HepG2 (cell line): ENCODE results near the gene FASTKD2. TPM values are rescaled to one million over a fixed set of nuclear protein-coding genes. Genes with fewer than 3 reads are reported as not detected.

Experiments used
- ATAC-seq: fragments of 200-7000 bp; cut with Tn5 transposase; 3 replicates; pipeline ENCODE4 v1.9.1; 2020; ENCODE audit warnings: mild to moderate bottlenecking, moderate library complexity
- Bru-seq: library from RNA; stranded (reverse); fragments of 400-500 nt; gene quantifications from one replicate; lab custom pipeline; 2021; lab: Mats Ljungman, UMichigan
- BruChase-seq, 2 experiments: library from RNA; stranded (reverse); fragments of 400-500 nt; gene quantifications; one replicate each; lab custom pipeline; 2021; lab: Mats Ljungman, UMichigan
- BruUV-seq: library from RNA; stranded (reverse); fragments of 400-500 nt; replicated peaks from 2 replicates; lab custom pipeline; 2021; lab: Mats Ljungman, UMichigan
- CTCF ChIA-PET: fragments of 300-600 bp; formaldehyde crosslinking; extraction: SDS; loops from one replicate; lab custom pipeline; 2021; ENCODE audit warnings: low total read pairs, inconsistent platforms, low intra/inter-chr PET ratio; lab: Yijun Ruan, JAX
- POLR2A ChIA-PET: fragments of 350-600 bp; sonication (Branson Sonifier 250); formaldehyde crosslinking; loops from one replicate; lab custom pipeline; 2020; ENCODE audit warnings: antibody characterized with exemption, inconsistent platforms; lab: Yijun Ruan, JAX
- DNase-seq: peaks from one replicate; pipeline ENCODE4 v3.0.0-alpha.2; 2015; ENCODE audit warnings: low spot score
- FAIRE-seq: peaks from 3 replicates; lab custom pipeline; 2011; peaks lifted over from hg19 to GRCh38; lab: Jason Lieb, UNC
- H2AFZ ChIP-seq: one replicate; pipeline ENCODE4 v1.6.1; 2011; ENCODE audit warnings: low read length, inconsistent platforms
- H3K27ac ChIP-seq: fragments of 300-600 bp; 3 replicates; pipeline ENCODE4 v1.8.0; 2011; ENCODE audit warnings: mixed run types, mild to moderate bottlenecking, mixed read lengths, low read length, inconsistent platforms; ENCODE audit not compliant: insufficient read depth; ENCODE audit errors: extremely low read length
- H3K27me3 ChIP-seq, 2 experiments: fragments of 200-600 bp in 1 of 2; 2 replicates in 1 of 2; 3 replicates in 1 of 2; pipeline versions ENCODE4 v1.6.0 to v1.8.0; 2011; ENCODE audit warnings: low read length in 2 of 2, mild to moderate bottlenecking in 2 of 2, moderate library complexity in 2 of 2, inconsistent platforms in 1 of 2; ENCODE audit not compliant: insufficient read depth in 2 of 2, control insufficient read depth in 1 of 2
- H3K36me3 ChIP-seq, 2 experiments: fragments of 200-600 bp in 1 of 2; replicated peaks in 1 of 2; 2 replicates in 1 of 2; 3 replicates in 1 of 2; pipeline versions ENCODE4 v1.5.1 to v1.8.0; 2011; ENCODE audit warnings: low read length in 2 of 2, inconsistent platforms in 1 of 2; ENCODE audit not compliant: insufficient read depth in 2 of 2, control insufficient read depth in 1 of 2
- H3K4me1 ChIP-seq: 2 replicates; pipeline ENCODE4 v1.5.1; 2012; ENCODE audit warnings: low read length, inconsistent platforms; ENCODE audit not compliant: insufficient read depth
- H3K4me2 ChIP-seq: 2 replicates; pipeline ENCODE4 v1.6.0; 2011; ENCODE audit warnings: low read depth, low read length, inconsistent platforms
- H3K4me3 ChIP-seq, 3 experiments: fragments of 200-600 bp in 1 of 3; sonication (generic), shearing (Covaris generic) in 1 of 3; replicated peaks in 1 of 3; 2 replicates each; pipeline ENCODE4 v1.5.1; 2011 to 2016; ENCODE audit warnings: low read length in 3 of 3, inconsistent platforms in 2 of 3, low read depth in 2 of 3, mild to moderate bottlenecking in 2 of 3, control low read depth in 1 of 3, mixed read lengths in 1 of 3; ENCODE audit not compliant: insufficient read depth in 1 of 3
- H3K79me2 ChIP-seq: one replicate; pipeline ENCODE4 v1.6.1; 2011; ENCODE audit warnings: low read length, inconsistent platforms; ENCODE audit not compliant: insufficient read depth
- H3K9ac ChIP-seq: 2 replicates; pipeline ENCODE4 v1.6.0; 2011; ENCODE audit warnings: mild to moderate bottlenecking, low read depth, low read length, inconsistent platforms; ENCODE audit not compliant: insufficient read depth
- H3K9me3 ChIP-seq: 2 replicates; pipeline ENCODE4 v1.5.1; 2012; ENCODE audit warnings: mild to moderate bottlenecking, low read length
- H4K20me1 ChIP-seq: 2 replicates; pipeline ENCODE4 v1.6.0; 2011; ENCODE audit warnings: inconsistent platforms, mild to moderate bottlenecking, low read length, moderate library complexity; ENCODE audit not compliant: insufficient read depth
- ESRRA ChIP-seq: sonication (generic); formaldehyde crosslinking; IDR thresholded peaks from 2 replicates; pipeline ENCODE4 v1.5.1; 2020; ENCODE audit warnings: mild to moderate bottlenecking, low read depth, missing genetic modification reagents
- MAZ ChIP-seq, 2 experiments: sonication (generic) in 1 of 2; formaldehyde crosslinking in 1 of 2; IDR thresholded peaks; 2 replicates each; pipeline versions ENCODE4 v1.5.0 to v1.6.1; 2012 to 2020; ENCODE audit warnings: low read depth in 2 of 2, mild to moderate bottlenecking in 2 of 2, borderline replicate concordance in 1 of 2, improper control_type of control experiment in 1 of 2, low read length in 1 of 2, missing genetic modification reagents in 1 of 2, moderate library complexity in 1 of 2
- PHF20 ChIP-seq: sonication (generic); formaldehyde crosslinking; IDR thresholded peaks from 2 replicates; pipeline ENCODE4 v1.5.0; 2020; ENCODE audit warnings: mild to moderate bottlenecking, missing genetic modification reagents
- RFXAP ChIP-seq: sonication (generic); formaldehyde crosslinking; IDR thresholded peaks from 2 replicates; pipeline ENCODE4 v1.4.0; 2020; ENCODE audit warnings: missing genetic modification reagents, borderline replicate concordance
- SP1 ChIP-seq, 2 experiments: fragments of 450-650 bp in 1 of 2; sonication (generic) in 1 of 2; formaldehyde crosslinking in 1 of 2; IDR thresholded peaks; 2 replicates each; pipeline versions ENCODE4 v1.4.0 to v1.6.1; 2016 to 2020; ENCODE audit warnings: missing genetic modification reagents in 1 of 2
- YY1 ChIP-seq: IDR thresholded peaks from 2 replicates; pipeline ENCODE4 v1.6.1; 2011; ENCODE audit warnings: low read length, low read depth, moderate library complexity, mild to moderate bottlenecking; ENCODE audit not compliant: insufficient read depth, insufficient replicate concordance
- ZNF12 ChIP-seq: sonication (generic); formaldehyde crosslinking; IDR thresholded peaks from 2 replicates; pipeline ENCODE4 v1.5.0; 2020; ENCODE audit warnings: missing genetic modification reagents
- ZNF468 ChIP-seq: sonication (generic); formaldehyde crosslinking; IDR thresholded peaks from 2 replicates; pipeline ENCODE4 v1.8.0; 2022; ENCODE audit warnings: mild to moderate bottlenecking, moderate library complexity, missing genetic modification reagents
- ZNF619 ChIP-seq: sonication (generic); formaldehyde crosslinking; IDR thresholded peaks from 2 replicates; pipeline ENCODE4 v1.4.0; 2020; ENCODE audit warnings: mild to moderate bottlenecking, missing genetic modification reagents
- ZNF816 ChIP-seq: sonication (generic); formaldehyde crosslinking; IDR thresholded peaks from 2 replicates; pipeline ENCODE4 v1.8.0; 2022; ENCODE audit warnings: missing genetic modification reagents, mild to moderate bottlenecking, borderline replicate concordance
- ZNF883 ChIP-seq: sonication (generic); formaldehyde crosslinking; IDR thresholded peaks from 2 replicates; pipeline ENCODE4 v1.5.1; 2020; ENCODE audit warnings: mild to moderate bottlenecking, missing genetic modification reagents; ENCODE audit errors: not compliant biosample characterization
- WGBS: methylation state at CpG from one replicate; pipeline ENCODE4 v1.1.6; 2017; ENCODE audit warnings: low lambda C conversion rate; 5-methylcytosine and 5-hydroxymethylcytosine counted together
- in situ Hi-C: cut with HindIII; loops from 2 replicates; pipeline ENCODE4 v1.10.0; 2017; ENCODE audit warnings: low pct_unique_long_range_greater_than_20kb; ENCODE audit not compliant: extremely low pct_ligation_motif_present
- intact Hi-C: fragments of 100-400 bp; cut with micrococcal nuclease; formaldehyde crosslinking; loops from one replicate; pipeline ENCODE4 v1.10.0; 2022; ENCODE audit not compliant: unreplicated experiment
- long read RNA-seq, 2 experiments: library from RNA in 1 of 2; library from polyadenylated mRNA in 1 of 2; stranded (forward) in 1 of 2; unstranded in 1 of 2; transcript quantifications; one replicate each; pipeline ENCODE4 v2.0.0, GENCODE V29; 2019 to 2022
- polyA minus RNA-seq, 3 experiments: library from RNA; depleted of rRNA, polyadenylated mRNA; stranded (reverse); fragments of >200 nt; gene quantifications; 2 replicates each; pipeline ENCODE4 v1.2.3, GENCODE V29; 2011; ENCODE audit warnings: low replicate concordance in 1 of 3
- polyA plus RNA-seq, 8 experiments: library from polyadenylated mRNA; depleted of rRNA in 3 of 8; stranded (reverse) in 7 of 8; unstranded in 1 of 8; fragments of >200 nt; fragmentation: Illumina TruSeq in 4 of 8; extraction: Trizol in 4 of 8; gene quantifications; 2 replicates each; pipeline versions ENCODE4 v1.2.1 to v1.2.3, GENCODE V29; 2011 to 2016; ENCODE audit warnings: low read depth in 4 of 8, missing spikeins in 1 of 8, mixed read lengths in 1 of 8; ENCODE audit not compliant: insufficient read depth in 1 of 8
- total RNA-seq, 5 experiments: library from RNA; depleted of rRNA; stranded (reverse); fragments of >200 nt; fragmentation: Illumina TruSeq; extraction: Trizol; gene quantifications; 2 replicates each; pipeline ENCODE4 v1.2.3, GENCODE V29; 2016; ENCODE audit warnings: low read depth in 1 of 5
- TF ChIP-seq, protein P1 (sequence below): sonication (generic); formaldehyde crosslinking; IDR thresholded peaks from 2 replicates; pipeline ENCODE4 v1.4.0; 2020; ENCODE audit warnings: missing genetic modification reagents
- TF ChIP-seq, protein P2 (sequence below): sonication (generic); formaldehyde crosslinking; IDR thresholded peaks from 2 replicates; pipeline ENCODE4 v1.4.0; 2020; ENCODE audit warnings: mild to moderate bottlenecking, missing genetic modification reagents

The FASTKD2 gene
- 77.8 and 88.0 TPM in 2 replicates for total RNA-seq (2016; rRNA removed; fragmentation: Illumina TruSeq; extraction: Trizol)
- total RNA-seq (2016; cell fraction: cytosol; rRNA removed; fragmentation: Illumina TruSeq; extraction: Trizol; ENCODE audit: low read depth), result 6.6 and 7.0 TPM in 2 replicates
- total RNA-seq (2016; cell fraction: insoluble cytoplasmic fraction; rRNA removed; fragmentation: Illumina TruSeq; extraction: Trizol), result 80.0 and 96.1 TPM in 2 replicates
- 15.3 and 17.0 TPM in 2 replicates for total RNA-seq (2016; cell fraction: membrane; rRNA removed; fragmentation: Illumina TruSeq; extraction: Trizol)
- total RNA-seq (2016; cell fraction: nucleus; rRNA removed; fragmentation: Illumina TruSeq; extraction: Trizol), result 62.6 and 69.2 TPM in 2 replicates
- 34.9 and 41.1 TPM in 2 replicates for polyA plus RNA-seq (2011; rRNA removed)
- 20.1 and 29.6 TPM in 2 replicates for polyA plus RNA-seq (2011; cell fraction: cytosol; rRNA removed)
- 25.1 and 26.3 TPM in 2 replicates for polyA plus RNA-seq (2011; cell fraction: nucleus; rRNA removed)
- 23.6 and 30.2 TPM in 2 replicates for polyA plus RNA-seq (2012)
- 2.6 and 2.9 TPM in 2 replicates for polyA plus RNA-seq (2016; cell fraction: cytosol; fragmentation: Illumina TruSeq; extraction: Trizol; ENCODE audit: low read depth)
- polyA plus RNA-seq (2016; cell fraction: insoluble cytoplasmic fraction; fragmentation: Illumina TruSeq; extraction: Trizol; ENCODE audit: low read depth), result 50.6 and 52.6 TPM in 2 replicates
- polyA plus RNA-seq (2016; cell fraction: membrane; fragmentation: Illumina TruSeq; extraction: Trizol; ENCODE audit: low read depth), result 4.7 and 5.5 TPM in 2 replicates
- 45.2 and 50.4 TPM in 2 replicates for polyA plus RNA-seq (2016; cell fraction: nucleus; fragmentation: Illumina TruSeq; extraction: Trizol; ENCODE audit: insufficient read depth, low read depth)
- 21.8 and 23.8 TPM in 2 replicates for polyA minus RNA-seq (2011; rRNA and poly(A)+ RNA removed; ENCODE audit: low replicate concordance)
- 21.4 and 22.1 TPM in 2 replicates for polyA minus RNA-seq (2011; cell fraction: cytosol; rRNA and poly(A)+ RNA removed)
- 83.3 and 85.7 TPM in 2 replicates for polyA minus RNA-seq (2011; cell fraction: nucleus; rRNA and poly(A)+ RNA removed)
- Bru-seq, nascent RNA, result percentile 97 among the genes with signal in this experiment
- BruChase-seq, experiment 1, labeled RNA remaining after a 6-hour chase, result percentile 92 among the genes with signal in this experiment
- percentile 96 among the genes with signal in this experiment for BruChase-seq, experiment 2, labeled RNA remaining after a 2-hour chase
- long read RNA-seq, experiment 1, transcript FASTKD2-202 (12 exons, 2,586 nt), result minor isoform, 21 of 63 reads
- long read RNA-seq, experiment 1, transcript FASTKD2-201 (12 exons, 3,188 nt), result major isoform, 32 of 63 reads
- long read RNA-seq, experiment 1, partial matches to known transcripts, result 5 of 63 reads
- long read RNA-seq, experiment 1, other reads (novel, unspliced or antisense), result 4 of 63 reads
- long read RNA-seq, experiment 2, transcript FASTKD2-201 (12 exons, 3,188 nt), result major isoform, 17 of 96 reads
- long read RNA-seq, experiment 2, transcript FASTKD2-202 (12 exons, 2,586 nt), result minor isoform, 12 of 96 reads
- long read RNA-seq, experiment 2, partial matches to known transcripts, result 55 of 96 reads
- long read RNA-seq, experiment 2, other reads (novel, unspliced or antisense), result 10 of 96 reads

- Histone ChIP-seq H3K9me3 (no peaks in the 10 kb centered on the region), H3K27ac (peak within 1 kb of the TSS; percentile 84), H4K20me1 (peaks cover 3% of the 10 kb centered on the region; the same call in 1 of the 2 replicates), H3K4me1 (peaks cover 44% of the 10 kb centered on the region), H3K79me2 (peaks cover 38% of the 10 kb centered on the region), H3K4me2 (peak within 1 kb of the TSS; percentile 96), H3K4me3 (peak within 1 kb of the TSS; percentile 77 to 84 (median 82)), H3K36me3 (peaks cover 5 to 10% of the 10 kb centered on the region in 2 experiments; a peak in 4 of 5 replicates), H3K9ac (peak within 1 kb of the TSS; percentile 90), H2AFZ (peak within 1 kb of the TSS; percentile 99), H3K27me3 (no peaks in the 10 kb centered on the region; a peak in 1 of 5 replicates)
- FAIRE-seq, result peak; percentile 79
- ATAC-seq, result peak; percentile 97
- DNase-seq, result peak; percentile 93
- CTCF ChIA-PET, result no interaction called here
- TSS peak; percentile 61 for BruUV-seq
- POLR2A ChIA-PET, result interaction anchor here (0.8 to 1.7 kb wide), 6 partner anchors 10 to 764 kb away, joined by 3 to 9 read pairs (median 7); partner anchors contain the start of genes CREB1 and KLF7
- 1% methylated on average over 39 of the region's 46 CpGs for WGBS
- intact Hi-C loops (loop anchor here (1.0 to 2.0 kb wide), 2 partner anchors 10 to 15 kb away; no protein-coding TSS in a partner anchor), in situ Hi-C loops (no loop called here)
- TF ChIP-seq PHF20 (CRISPR knock-in tag) (peak; percentile 95), ZNF12 (CRISPR knock-in tag) (peak; percentile 20; the same call in 1 of the 2 replicates), ZNF468 (peak; percentile 91; the same call in 1 of the 2 replicates), ZNF816 (CRISPR knock-in tag) (no peak), ZNF619 (CRISPR knock-in tag) (peak; percentile 60; the same call in 1 of the 2 replicates), MAZ (IDR thresholded peaks at IDR 0.05; ENCODE audit: borderline replicate concordance, low read depth, low read length) (no peak), MAZ (CRISPR knock-in tag; IDR thresholded peaks at IDR 0.05; ENCODE audit: low read depth) (peak; percentile 77; the same call in 1 of the 2 replicates), RFXAP (CRISPR knock-in tag) (no peak), YY1 (peak; percentile 97), ZNF883 (CRISPR knock-in tag) (no peak), ESRRA (CRISPR knock-in tag) (0 out of 2 replicates have a peak, but pooled peaks have one; percentile 39), SP1 (IDR thresholded peaks at IDR 0.05) (no peak), SP1 (CRISPR knock-in tag; IDR thresholded peaks at IDR 0.05) (no peak; the same call in none of the 2 replicates)
- TF ChIP-seq, protein P1, sequence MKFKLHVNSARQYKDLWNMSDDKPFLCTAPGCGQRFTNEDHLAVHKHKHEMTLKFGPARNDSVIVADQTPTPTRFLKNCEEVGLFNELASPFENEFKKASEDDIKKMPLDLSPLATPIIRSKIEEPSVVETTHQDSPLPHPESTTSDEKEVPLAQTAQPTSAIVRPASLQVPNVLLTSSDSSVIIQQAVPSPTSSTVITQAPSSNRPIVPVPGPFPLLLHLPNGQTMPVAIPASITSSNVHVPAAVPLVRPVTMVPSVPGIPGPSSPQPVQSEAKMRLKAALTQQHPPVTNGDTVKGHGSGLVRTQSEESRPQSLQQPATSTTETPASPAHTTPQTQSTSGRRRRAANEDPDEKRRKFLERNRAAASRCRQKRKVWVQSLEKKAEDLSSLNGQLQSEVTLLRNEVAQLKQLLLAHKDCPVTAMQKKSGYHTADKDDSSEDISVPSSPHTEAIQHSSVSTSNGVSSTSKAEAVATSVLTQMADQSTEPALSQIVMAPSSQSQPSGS, result peak; percentile 58
- TF ChIP-seq, protein P2, sequence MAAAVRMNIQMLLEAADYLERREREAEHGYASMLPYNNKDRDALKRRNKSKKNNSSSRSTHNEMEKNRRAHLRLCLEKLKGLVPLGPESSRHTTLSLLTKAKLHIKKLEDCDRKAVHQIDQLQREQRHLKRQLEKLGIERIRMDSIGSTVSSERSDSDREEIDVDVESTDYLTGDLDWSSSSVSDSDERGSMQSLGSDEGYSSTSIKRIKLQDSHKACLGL (CRISPR knock-in tag), result peak; percentile 80
Observed at GRCh38 chr2:206765242-206766056, at the start of gene FASTKD2, which contains the start of gene MDH1B. FASTKD2 (plus strand) TSS chr2:206765606; CDS start chr2:206766694, 1,088 bp downstream. MDH1B (minus strand) TSS chr2:206765328; CDS start chr2:206765271, 57 bp downstream.
